ENCODE measurements around the gene CCIN.
A peak's percentile ranks its signal among the peaks of the same experiment; 100 is the strongest.

CCIN gene

GRCh38 chr9:36190388-36191289 is 21.5 kb downstream of the CCIN start, which contains the start of gene CLTA:
Gene CLTA (plus strand): TSS chr9:36190921. CDS start chr9:36191057, 136 bp downstream.
- peak; percentile 99 for DNase-seq (ENCODE audit: low read depth, low spot score)

- DNase-seq (ENCODE audit: low read depth, low spot score) = no peak
These were observed 22.1 kb downstream of the CCIN start for GRCh38 chr9:36191290-36191645.

- DNase-seq (ENCODE audit: low read depth, low spot score) = no peak
These were observed 22.5 kb downstream of the CCIN start for GRCh38 chr9:36191686-36192085.

GRCh38 chr9:36192196-36192595 is 23.0 kb downstream of the CCIN start:
- no peak for DNase-seq (ENCODE audit: low read depth, low spot score)

- no peak for DNase-seq (ENCODE audit: low read depth, low spot score)
These were observed 23.8 kb downstream of the CCIN start for GRCh38 chr9:36193023-36193422.

- no peak for DNase-seq (ENCODE audit: low read depth, low spot score)
These were observed 25.3 kb downstream of the CCIN start for GRCh38 chr9:36194326-36195000.

- DNase-seq (ENCODE audit: low read depth, low spot score) = peak; percentile 17
These were observed 35.8 kb downstream of the CCIN start for GRCh38 chr9:36204906-36205547.

GRCh38 chr9:36207016-36207415 is 37.8 kb downstream of the CCIN start:
- no peak for DNase-seq (ENCODE audit: low read depth, low spot score)

GRCh38 chr9:36207546-36208012 is 38.4 kb downstream of the CCIN start:
- DNase-seq (ENCODE audit: low read depth, low spot score) = no peak

GRCh38 chr9:36208521-36209253 is 39.5 kb downstream of the CCIN start:
- DNase-seq (ENCODE audit: low read depth, low spot score) = no peak

- no peak for DNase-seq (ENCODE audit: low read depth, low spot score)
These were observed 41.5 kb downstream of the CCIN start for GRCh38 chr9:36210722-36211121.

GRCh38 chr9:36211510-36211909 is 42.3 kb downstream of the CCIN start:
- DNase-seq (ENCODE audit: low read depth, low spot score) = no peak

- no peak for DNase-seq (ENCODE audit: low read depth, low spot score)
These were observed 44.2 kb downstream of the CCIN start for GRCh38 chr9:36213387-36213786.

GRCh38 chr9:36213989-36214388 is 44.8 kb downstream of the CCIN start:
- DNase-seq (ENCODE audit: low read depth, low spot score) = no peak

- no peak for DNase-seq (ENCODE audit: low read depth, low spot score)
These were observed 45.4 kb downstream of the CCIN start for GRCh38 chr9:36214571-36214970.

GRCh38 chr9:36217256-36217968 is 48.2 kb downstream of the CCIN start:
- DNase-seq (ENCODE audit: low read depth, low spot score) = no peak

- DNase-seq (ENCODE audit: low read depth, low spot score) = no peak
These were observed 48.8 kb downstream of the CCIN start for GRCh38 chr9:36218011-36218410.

- DNase-seq (ENCODE audit: low read depth, low spot score) = no peak
These were observed 49.3 kb downstream of the CCIN start for GRCh38 chr9:36218411-36218901.
